ENCODE results near the gene LIMK2. TPM values are rescaled to one million over a fixed set of nuclear protein-coding genes. Genes with fewer than 3 reads are reported as not detected.
A peak's percentile ranks its signal among the peaks of the same experiment; 100 is the strongest.
"Not testable (repeated sequence)": the region's sequence is repeated elsewhere in the genome, so short reads cannot be mapped to it uniquely, and the experiment has no call there.

LIMK2 gene
- total and polyA plus RNA-seq, 8 donors = 19.9 to 541 (median 97.2) TPM

DNA sequence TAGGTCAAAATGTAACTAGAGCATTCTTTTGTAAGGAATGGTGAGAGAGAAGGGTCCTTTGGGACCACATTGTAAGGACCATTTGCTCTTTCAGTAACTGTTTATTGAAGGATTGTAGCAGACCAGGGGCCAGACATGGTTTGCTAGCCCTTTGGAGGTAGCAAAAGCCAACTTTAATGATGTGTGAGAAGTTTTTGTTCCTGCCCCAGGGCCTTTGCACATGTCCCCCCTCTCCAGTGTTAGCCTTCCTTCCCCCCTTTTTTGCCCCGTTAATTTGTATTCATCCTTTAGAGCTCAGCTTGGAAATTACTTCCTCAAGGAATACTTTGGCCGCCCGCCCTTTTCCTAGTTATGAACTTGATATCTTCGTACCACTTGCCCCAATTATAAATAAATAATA is 9.0 kb downstream of the LIMK2 start:
- TF ChIP-seq EP300 (IDR thresholded peaks at IDR 0.05) (no peak), POLR2AphosphoS5 (IDR thresholded peaks at IDR 0.05) (no peak), POLR2A (IDR thresholded peaks at IDR 0.05) (no peak)
- TF ChIP-seq, protein P1, sequence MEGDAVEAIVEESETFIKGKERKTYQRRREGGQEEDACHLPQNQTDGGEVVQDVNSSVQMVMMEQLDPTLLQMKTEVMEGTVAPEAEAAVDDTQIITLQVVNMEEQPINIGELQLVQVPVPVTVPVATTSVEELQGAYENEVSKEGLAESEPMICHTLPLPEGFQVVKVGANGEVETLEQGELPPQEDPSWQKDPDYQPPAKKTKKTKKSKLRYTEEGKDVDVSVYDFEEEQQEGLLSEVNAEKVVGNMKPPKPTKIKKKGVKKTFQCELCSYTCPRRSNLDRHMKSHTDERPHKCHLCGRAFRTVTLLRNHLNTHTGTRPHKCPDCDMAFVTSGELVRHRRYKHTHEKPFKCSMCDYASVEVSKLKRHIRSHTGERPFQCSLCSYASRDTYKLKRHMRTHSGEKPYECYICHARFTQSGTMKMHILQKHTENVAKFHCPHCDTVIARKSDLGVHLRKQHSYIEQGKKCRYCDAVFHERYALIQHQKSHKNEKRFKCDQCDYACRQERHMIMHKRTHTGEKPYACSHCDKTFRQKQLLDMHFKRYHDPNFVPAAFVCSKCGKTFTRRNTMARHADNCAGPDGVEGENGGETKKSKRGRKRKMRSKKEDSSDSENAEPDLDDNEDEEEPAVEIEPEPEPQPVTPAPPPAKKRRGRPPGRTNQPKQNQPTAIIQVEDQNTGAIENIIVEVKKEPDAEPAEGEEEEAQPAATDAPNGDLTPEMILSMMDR (IDR thresholded peaks at IDR 0.05) = no peak
- WGBS, 5 donors = 50 to 72% (median 66%) methylated on average over 4 of the region's 4 CpGs
- intact Hi-C loops (cut with DNase I; ENCODE audit: low total_unique reads) = no loop called here
- no peaks in the 10 kb centered on the region for H3K27me3 ChIP-seq
- peaks cover 40 to 97% (median 78%) of the 10 kb centered on the region in 4 donors for H3K4me1 ChIP-seq
- peaks cover 0 to 14% (median 4%) of the 10 kb centered on the region in 4 donors for H3K36me3 ChIP-seq
- no peaks in the 10 kb centered on the region for H3K9me3 ChIP-seq
- H3K27ac ChIP-seq = peak overlapping the region; percentile 76 to 95 (median 91)
- no peak for DNase-seq
- H3K4me3 ChIP-seq = no peak overlapping the region

DNA sequence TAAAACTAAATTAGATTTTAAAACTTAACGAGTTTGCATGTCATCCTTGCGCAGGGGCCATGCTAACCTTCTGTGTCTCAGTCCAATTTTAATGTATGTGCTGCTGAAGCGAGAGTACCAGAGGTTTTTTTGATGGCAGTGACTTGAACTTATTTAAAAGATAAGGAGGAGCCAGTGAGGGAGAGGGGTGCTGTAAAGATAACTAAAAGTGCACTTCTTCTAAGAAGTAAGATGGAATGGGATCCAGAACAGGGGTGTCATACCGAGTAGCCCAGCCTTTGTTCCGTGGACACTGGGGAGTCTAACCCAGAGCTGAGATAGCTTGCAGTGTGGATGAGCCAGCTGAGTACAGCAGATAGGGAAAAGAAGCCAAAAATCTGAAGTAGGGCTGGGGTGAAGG is 10.6 kb downstream of the LIMK2 start:
- H3K27ac ChIP-seq = peak overlapping the region in 3 of 5 donors; percentile 3 to 95 (median 94)
- no peaks in the 10 kb centered on the region for H3K27me3 ChIP-seq
- DNase-seq = no peak
- WGBS, 5 donors = 76 to 85% (median 82%) methylated on average over 5 of the region's 5 CpGs
- H3K4me1 ChIP-seq = peaks cover 38 to 97% (median 79%) of the 10 kb centered on the region in 4 donors
- no peak for TF ChIP-seq EP300 (IDR thresholded peaks at IDR 0.05)
- no peak for TF ChIP-seq POLR2A (IDR thresholded peaks at IDR 0.05)
- TF ChIP-seq, protein P1 (IDR thresholded peaks at IDR 0.05) = no peak
- TF ChIP-seq POLR2AphosphoS5 (IDR thresholded peaks at IDR 0.05) = no peak
- H3K36me3 ChIP-seq = peaks cover 0 to 29% (median 17%) of the 10 kb centered on the region in 4 donors
- intact Hi-C loops (cut with DNase I; ENCODE audit: low total_unique reads) = no loop called here
- H3K9me3 ChIP-seq = no peaks in the 10 kb centered on the region
- H3K4me3 ChIP-seq = no peak overlapping the region

DNA sequence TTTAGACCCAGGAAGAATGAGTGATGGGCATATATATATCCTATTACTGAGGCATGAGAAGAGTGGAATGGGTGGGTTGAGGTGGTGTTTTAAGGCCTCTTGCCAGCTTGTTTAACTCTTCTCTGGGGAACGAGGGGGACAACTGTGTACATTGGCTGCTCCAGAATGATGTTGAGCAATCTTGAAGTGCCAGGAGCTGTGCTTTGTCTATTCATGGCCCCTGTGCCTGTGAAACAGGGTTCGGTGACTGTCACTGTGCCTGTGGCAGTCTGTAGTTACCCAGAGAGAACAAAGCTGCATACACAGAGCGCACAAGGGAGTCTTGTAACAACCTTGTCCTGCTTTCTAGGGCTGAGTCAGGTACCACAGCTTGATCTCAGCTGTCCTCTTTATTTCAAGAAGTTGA is 11.7 kb downstream of the LIMK2 start:
- peaks cover 0 to 35% (median 17%) of the 10 kb centered on the region in 4 donors for H3K36me3 ChIP-seq
- DNase-seq = peak in 1 of 2 donors; percentile 32
- H3K27me3 ChIP-seq = no peaks in the 10 kb centered on the region
- H3K4me3 ChIP-seq = no peak overlapping the region
- TF ChIP-seq, protein P1 (IDR thresholded peaks at IDR 0.05) = no peak
- no peak for TF ChIP-seq EP300 (IDR thresholded peaks at IDR 0.05)
- TF ChIP-seq POLR2A (IDR thresholded peaks at IDR 0.05) = no peak
- TF ChIP-seq POLR2AphosphoS5 (IDR thresholded peaks at IDR 0.05) = no peak
- intact Hi-C loops (cut with DNase I; ENCODE audit: low total_unique reads) = no loop called here
- H3K27ac ChIP-seq = peak overlapping the region; percentile 1 to 95 (median 54)
- WGBS, 5 donors = 38 to 52% (median 39%) methylated on average over 3 of the region's 3 CpGs
- H3K4me1 ChIP-seq = peaks cover 31 to 97% (median 78%) of the 10 kb centered on the region in 4 donors
- H3K9me3 ChIP-seq = no peaks in the 10 kb centered on the region

DNA sequence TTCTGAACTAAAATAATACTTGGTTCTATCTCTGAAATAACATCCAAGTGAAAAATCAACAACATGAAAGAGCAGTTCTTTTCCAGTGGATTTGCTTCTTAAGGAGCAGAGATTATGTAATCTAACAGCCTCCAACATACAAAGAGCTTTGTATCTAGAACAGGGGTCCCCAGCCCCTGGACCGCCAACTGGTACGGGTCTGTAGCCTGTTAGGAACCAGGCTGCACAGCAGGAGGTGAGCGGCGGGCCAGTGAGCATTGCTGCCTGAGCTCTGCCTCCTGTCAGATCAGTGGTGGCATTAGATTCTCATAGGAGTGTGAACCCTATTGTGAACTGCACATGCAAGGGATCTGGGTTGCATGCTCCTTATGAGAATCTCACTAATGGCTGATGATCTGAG is 12.6 kb downstream of the LIMK2 start:
- H3K9me3 ChIP-seq; DNase-seq; intact Hi-C loops (cut with DNase I; ENCODE audit: low total_unique reads); H3K27me3 ChIP-seq; H3K4me3 ChIP-seq: not testable (repeated sequence)
- Histone ChIP-seq H3K4me1 (peaks cover 32 to 97% (median 79%) of the 10 kb centered on the region in 4 donors), H3K36me3 (peaks cover 0 to 35% (median 17%) of the 10 kb centered on the region in 4 donors), H3K27ac (peak overlapping the region in 4 of 5 donors; percentile 7 to 94 (median 21))
- 46 to 77% (median 67%) methylated on average over 2 to 4 of the region's 4 CpGs for WGBS, 5 donors

DNA sequence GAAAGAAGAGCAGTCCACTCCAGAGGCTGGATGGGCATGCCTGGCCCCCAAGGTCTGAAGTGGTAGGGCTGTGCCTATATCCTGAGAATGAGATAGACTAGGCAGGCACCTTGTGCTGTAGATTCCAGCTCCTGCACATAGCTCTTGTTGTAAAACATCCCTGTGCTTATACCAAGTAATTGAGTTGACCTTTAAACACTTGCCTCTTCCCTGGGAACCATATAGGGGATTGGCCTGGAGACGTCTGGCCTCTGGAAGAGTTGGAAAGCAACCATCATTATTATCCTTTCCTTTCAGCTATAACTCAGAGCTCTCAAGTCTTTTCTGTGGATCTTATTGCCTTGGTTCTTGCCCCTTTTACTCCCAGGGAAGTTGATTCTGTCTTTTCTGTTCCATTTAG is 15.1 kb downstream of the LIMK2 start:
- 19 to 67% (median 38%) methylated on average over 1 of the region's 1 CpG for WGBS, 5 donors
- H3K27me3 ChIP-seq = no peaks in the 10 kb centered on the region
- TF ChIP-seq POLR2A (IDR thresholded peaks at IDR 0.05) = no peak
- no peak for TF ChIP-seq EP300 (IDR thresholded peaks at IDR 0.05)
- TF ChIP-seq POLR2AphosphoS5 (IDR thresholded peaks at IDR 0.05) = no peak
- TF ChIP-seq, protein P1 (IDR thresholded peaks at IDR 0.05) = no peak
- no peak for DNase-seq
- no peak overlapping the region for H3K4me3 ChIP-seq
- intact Hi-C loops (cut with DNase I; ENCODE audit: low total_unique reads) = no loop called here
- H3K9me3 ChIP-seq = no peaks in the 10 kb centered on the region
- peaks cover 38 to 98% (median 80%) of the 10 kb centered on the region in 4 donors for H3K4me1 ChIP-seq
- peaks cover 0 to 41% (median 19%) of the 10 kb centered on the region in 4 donors for H3K36me3 ChIP-seq
- peak overlapping the region; percentile 23 to 94 (median 53) for H3K27ac ChIP-seq

Measured in stomach (tissue), 9 donors.